T-helper 1 cell treated with Interleukin-12 subunit alpha and Interleukin-12 subunit beta and Interleukin-4 antibody, amounts not matched to agents 30 μg/mL and 1 μg/mL, for 36 hours (primary cell): ENCODE measurements around the gene RBM19.

Experiments used
- H3K27ac Mint-ChIP-seq: one replicate; pipeline ENCODE4 v1.8.0; 2021; ENCODE audit warnings: mild to moderate bottlenecking, mixed read lengths
- H3K27me3 Mint-ChIP-seq: one replicate; pipeline ENCODE4 v1.8.0; 2021; ENCODE audit warnings: low read depth, mixed read lengths
- H3K36me3 Mint-ChIP-seq: one replicate; pipeline ENCODE4 v1.8.0; 2021; ENCODE audit warnings: low read depth, mixed read lengths
- H3K4me1 Mint-ChIP-seq: one replicate; pipeline ENCODE4 v1.8.0; 2021; ENCODE audit warnings: low read depth, mixed read lengths
- H3K4me3 Mint-ChIP-seq: one replicate; pipeline ENCODE4 v1.8.0; 2021; ENCODE audit warnings: mild to moderate bottlenecking, moderate library complexity, mixed read lengths
- H3K9me3 Mint-ChIP-seq: one replicate; pipeline ENCODE4 v1.8.0; 2021; ENCODE audit warnings: mixed read lengths

Gene RBM19

GRCh38 chr12:113899042-113899560, 67.0 kb downstream of the RBM19 start:
- Mint-ChIP-seq H3K4me3 (no peak overlapping the region), H3K4me1 (no peaks in the 10 kb centered on the region), H3K36me3 (peaks cover 5% of the 10 kb centered on the region), H3K27ac (no peak overlapping the region), H3K9me3 (no peaks in the 10 kb centered on the region), H3K27me3 (no peaks in the 10 kb centered on the region)

DNA sequence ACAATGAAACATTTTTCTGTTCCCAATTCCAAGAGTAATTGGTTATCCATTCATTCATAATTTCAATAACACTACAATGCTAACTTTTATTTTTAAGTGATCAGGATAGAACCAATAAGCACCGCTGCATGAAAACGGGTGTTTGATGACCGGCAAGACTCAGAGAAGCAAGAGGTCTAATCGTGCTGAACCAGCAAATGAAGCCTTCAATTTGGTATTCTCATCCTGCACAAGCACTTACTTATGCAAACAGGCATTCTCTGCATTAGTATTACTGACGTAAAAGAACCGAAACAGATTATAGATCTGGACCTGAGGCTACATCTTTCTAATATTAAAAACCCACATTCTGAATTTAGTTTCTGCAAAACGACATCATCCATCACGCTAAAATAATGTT, 67.7 kb downstream of the RBM19 start:
- Mint-ChIP-seq H3K27me3 (no peaks in the 10 kb centered on the region), H3K4me3 (no peak overlapping the region), H3K9me3 (no peaks in the 10 kb centered on the region), H3K36me3 (peaks cover 5% of the 10 kb centered on the region), H3K4me1 (no peaks in the 10 kb centered on the region), H3K27ac (no peak overlapping the region)

DNA sequence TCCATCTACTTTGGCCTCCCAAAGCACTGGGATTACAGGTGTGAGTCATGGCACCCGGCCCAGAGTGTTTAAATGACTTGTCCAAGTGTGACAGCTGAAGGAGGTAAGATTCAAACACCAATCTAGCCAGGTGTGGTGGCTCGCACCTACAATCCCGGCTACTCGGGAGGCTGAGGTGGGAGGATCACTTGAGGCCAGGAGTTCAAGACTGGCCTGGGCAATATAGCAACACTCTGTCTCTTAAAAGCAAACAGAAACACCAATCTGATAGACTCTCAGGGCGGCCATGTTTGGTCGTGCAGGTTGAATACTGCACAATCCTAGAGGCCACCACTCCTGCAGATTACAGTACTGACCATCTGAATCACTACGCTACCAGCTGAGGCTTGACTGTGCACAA, 68.7 kb downstream of the RBM19 start:
- peaks cover 2% of the 10 kb centered on the region for H3K36me3 Mint-ChIP-seq
- H3K4me1 Mint-ChIP-seq = no peaks in the 10 kb centered on the region
- H3K9me3 Mint-ChIP-seq = no peaks in the 10 kb centered on the region
- no peaks in the 10 kb centered on the region for H3K27me3 Mint-ChIP-seq
- H3K4me3 Mint-ChIP-seq = no peak overlapping the region
- H3K27ac Mint-ChIP-seq = no peak overlapping the region

- Mint-ChIP-seq H3K9me3 (no peaks in the 10 kb centered on the region), H3K4me1 (no peaks in the 10 kb centered on the region), H3K36me3 (peaks cover 2% of the 10 kb centered on the region), H3K4me3 (no peak overlapping the region), H3K27me3 (no peaks in the 10 kb centered on the region), H3K27ac (no peak overlapping the region)
Measured at GRCh38 chr12:113896841-113897240, 69.3 kb downstream of the RBM19 start.

GRCh38 chr12:113896194-113896593, 69.9 kb downstream of the RBM19 start:
- no peak overlapping the region for H3K4me3 Mint-ChIP-seq
- no peaks in the 10 kb centered on the region for H3K4me1 Mint-ChIP-seq
- H3K27me3 Mint-ChIP-seq = no peaks in the 10 kb centered on the region
- no peak overlapping the region for H3K27ac Mint-ChIP-seq
- H3K9me3 Mint-ChIP-seq = no peaks in the 10 kb centered on the region
- H3K36me3 Mint-ChIP-seq = peaks cover 2% of the 10 kb centered on the region

- Mint-ChIP-seq H3K27ac (no peak overlapping the region), H3K36me3 (peaks cover 2% of the 10 kb centered on the region), H3K9me3 (no peaks in the 10 kb centered on the region)
Measured at GRCh38 chr12:113895176-113895575, 70.9 kb downstream of the RBM19 start.

GRCh38 chr12:113894697-113895096, 71.4 kb downstream of the RBM19 start:
- Mint-ChIP-seq H3K9me3 (no peaks in the 10 kb centered on the region), H3K27me3 (no peaks in the 10 kb centered on the region), H3K27ac (no peak overlapping the region), H3K4me3 (no peak overlapping the region), H3K36me3 (peaks cover 2% of the 10 kb centered on the region), H3K4me1 (no peaks in the 10 kb centered on the region)

More at GRCh38 chr12:113895176-113895575, 70.9 kb downstream of the RBM19 start:
- Mint-ChIP-seq H3K27me3 (no peaks in the 10 kb centered on the region), H3K4me3 (no peak overlapping the region), H3K4me1 (no peaks in the 10 kb centered on the region)

DNA sequence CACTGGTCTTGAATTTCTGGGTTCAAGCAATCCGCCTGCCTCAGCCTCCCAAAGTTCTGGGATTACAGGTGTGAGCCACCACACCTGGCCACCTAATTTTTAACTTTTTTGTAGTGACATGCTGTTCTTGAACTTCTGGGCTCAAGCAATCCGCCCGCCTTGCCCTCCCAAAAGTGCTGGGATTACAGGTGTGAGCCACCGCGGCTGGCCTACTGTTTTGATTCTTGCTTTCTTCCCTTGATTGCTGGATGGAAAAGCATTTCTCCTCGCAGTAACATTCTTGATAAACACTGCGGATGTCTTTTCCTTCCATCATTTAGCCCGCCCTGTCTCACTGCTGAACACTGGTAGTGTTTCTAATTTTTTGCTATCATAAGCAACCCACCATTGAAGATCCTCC, 72.9 kb downstream of the RBM19 start:
- no peaks in the 10 kb centered on the region for H3K4me1 Mint-ChIP-seq
- H3K27me3 Mint-ChIP-seq = no peaks in the 10 kb centered on the region
- H3K9me3 Mint-ChIP-seq = no peaks in the 10 kb centered on the region
- H3K36me3 Mint-ChIP-seq = peaks cover 2% of the 10 kb centered on the region
- H3K27ac Mint-ChIP-seq = no peak overlapping the region
- no peak overlapping the region for H3K4me3 Mint-ChIP-seq

GRCh38 chr12:113892556-113892955, 73.6 kb downstream of the RBM19 start:
- H3K27me3 Mint-ChIP-seq = no peaks in the 10 kb centered on the region
- H3K27ac Mint-ChIP-seq = no peak overlapping the region
- H3K4me1 Mint-ChIP-seq = no peaks in the 10 kb centered on the region
- no peaks in the 10 kb centered on the region for H3K36me3 Mint-ChIP-seq
- no peaks in the 10 kb centered on the region for H3K9me3 Mint-ChIP-seq
- H3K4me3 Mint-ChIP-seq = no peak overlapping the region

- Mint-ChIP-seq H3K36me3 (no peaks in the 10 kb centered on the region), H3K4me1 (no peaks in the 10 kb centered on the region), H3K4me3 (no peak overlapping the region), H3K27me3 (no peaks in the 10 kb centered on the region), H3K9me3 (no peaks in the 10 kb centered on the region), H3K27ac (no peak overlapping the region)
Measured at GRCh38 chr12:113891739-113892520, 74.2 kb downstream of the RBM19 start.

- Mint-ChIP-seq H3K4me3 (no peak overlapping the region), H3K27ac (no peak overlapping the region), H3K4me1 (no peaks in the 10 kb centered on the region), H3K36me3 (no peaks in the 10 kb centered on the region), H3K27me3 (no peaks in the 10 kb centered on the region), H3K9me3 (no peaks in the 10 kb centered on the region)
Measured at GRCh38 chr12:113891167-113891692, 74.9 kb downstream of the RBM19 start.

- no peaks in the 10 kb centered on the region for H3K27me3 Mint-ChIP-seq
- no peaks in the 10 kb centered on the region for H3K36me3 Mint-ChIP-seq
- H3K27ac Mint-ChIP-seq = no peak overlapping the region
- no peak overlapping the region for H3K4me3 Mint-ChIP-seq
- H3K4me1 Mint-ChIP-seq = no peaks in the 10 kb centered on the region
- no peaks in the 10 kb centered on the region for H3K9me3 Mint-ChIP-seq
Measured at GRCh38 chr12:113889891-113890581, 76.1 kb downstream of the RBM19 start.

- Mint-ChIP-seq H3K27ac (no peak overlapping the region), H3K27me3 (no peaks in the 10 kb centered on the region), H3K4me1 (no peaks in the 10 kb centered on the region), H3K9me3 (no peaks in the 10 kb centered on the region), H3K36me3 (no peaks in the 10 kb centered on the region), H3K4me3 (no peak overlapping the region)
Measured at GRCh38 chr12:113889076-113889475, 77.0 kb downstream of the RBM19 start.

GRCh38 chr12:113888435-113888834, 77.7 kb downstream of the RBM19 start:
- no peaks in the 10 kb centered on the region for H3K36me3 Mint-ChIP-seq
- no peaks in the 10 kb centered on the region for H3K9me3 Mint-ChIP-seq
- H3K4me3 Mint-ChIP-seq = no peak overlapping the region
- H3K27ac Mint-ChIP-seq = no peak overlapping the region
- H3K27me3 Mint-ChIP-seq = no peaks in the 10 kb centered on the region
- H3K4me1 Mint-ChIP-seq = no peaks in the 10 kb centered on the region

GRCh38 chr12:113887906-113888305, 78.2 kb downstream of the RBM19 start:
- Mint-ChIP-seq H3K4me3 (no peak overlapping the region), H3K36me3 (no peaks in the 10 kb centered on the region), H3K27me3 (no peaks in the 10 kb centered on the region), H3K4me1 (no peaks in the 10 kb centered on the region), H3K9me3 (no peaks in the 10 kb centered on the region), H3K27ac (no peak overlapping the region)
